Breast epithelium (tissue), 4 donors: Measurements from ENCODE around the gene TMEM30B. TPM values are rescaled to one million over a fixed set of nuclear protein-coding genes. Genes with fewer than 3 reads are reported as not detected.

Source experiments
- DNase-seq, 2 donors: peaks; one replicate each; pipeline ENCODE4 v3.0.0-alpha.2; 2019; ENCODE audit warnings: low spot score in 2 of 2
- H3K27ac ChIP-seq, 2 donors: fragments of 200-600 bp; sonication (generic) in 1 of 2; one replicate each; pipeline ENCODE4 v1.5.1; 2016 to 2019; ENCODE audit warnings: mild to moderate bottlenecking in 1 of 2
- H3K27me3 ChIP-seq, 2 donors: fragments of 200-600 bp; sonication (generic) in 1 of 2; one replicate each; pipeline versions ENCODE4 v1.5.1 to v1.6.0; 2017 to 2019; ENCODE audit warnings: control low read depth in 1 of 2, mild to moderate bottlenecking in 1 of 2
- H3K36me3 ChIP-seq: fragments of 200-600 bp; one replicate; pipeline ENCODE4 v1.5.1; 2019
- H3K4me1 ChIP-seq, 2 donors: fragments of 200-600 bp; sonication (generic); one replicate each; pipeline ENCODE4 v1.5.1; 2016 to 2019; ENCODE audit warnings: control low read depth in 1 of 2
- H3K4me3 ChIP-seq, 3 donors: fragments of 200-600 bp; sonication (generic); 1 replicate in 2 of 3; 2 replicates in 1 of 3; pipeline ENCODE4 v1.5.1; 2016 to 2019; ENCODE audit warnings: mild to moderate bottlenecking in 3 of 3, moderate library complexity in 2 of 3
- H3K9me3 ChIP-seq, 2 donors: fragments of 200-600 bp; sonication (generic) in 1 of 2; one replicate each; pipeline ENCODE4 v1.5.1; 2016 to 2019; ENCODE audit warnings: control low read depth in 1 of 2
- CTCF ChIP-seq, 3 donors: fragments of 450-650 bp; IDR thresholded peaks; one replicate each; pipeline ENCODE4 v1.5.1; 2016 to 2017; ENCODE audit warnings: antibody characterized with exemption in 3 of 3, mild to moderate bottlenecking in 3 of 3, moderate library complexity in 3 of 3
- POLR2A ChIP-seq: fragments of 450-650 bp; IDR thresholded peaks from one replicate; pipeline ENCODE4 v1.6.1; 2016; ENCODE audit warnings: antibody characterized with exemption, mild to moderate bottlenecking, moderate library complexity
- POLR2AphosphoS5 ChIP-seq, 3 donors: sonication (generic); formaldehyde crosslinking; IDR thresholded peaks; one replicate each; pipeline ENCODE4 v1.6.1; 2017; ENCODE audit warnings: antibody characterized with exemption in 3 of 3
- intact Hi-C: fragments of 100-400 bp; cut with DNase I; formaldehyde crosslinking; loops from one replicate; pipeline ENCODE4 v1.15.1; 2023; ENCODE audit warnings: low total_unique reads
- total RNA-seq, 3 donors: library from RNA; depleted of rRNA; stranded (reverse); fragments of >200 nt; gene quantifications; one replicate each; pipeline ENCODE4 v1.1.0, GENCODE V29; 2016

TMEM30B gene
- total RNA-seq, 3 donors from 2014 or later, result 5.0 to 36.7 (median 20.0) TPM

- Histone ChIP-seq H3K4me1 (no peaks in the 10 kb centered on the region), H3K36me3 (no peaks in the 10 kb centered on the region), H3K27ac (no peak overlapping the region), H3K27me3 (no peaks in the 10 kb centered on the region), H3K4me3 (no peak overlapping the region), H3K9me3 (no peaks in the 10 kb centered on the region)
- no peak for TF ChIP-seq POLR2AphosphoS5 (IDR thresholded peaks at IDR 0.05)
- no peak for TF ChIP-seq CTCF (IDR thresholded peaks at IDR 0.05)
- TF ChIP-seq POLR2A, result no peak
- intact Hi-C loops, result no loop called here
- no peak for DNase-seq
Observed at GRCh38 chr14:61271552-61271951, 9.6 kb downstream of the TMEM30B start.

GRCh38 chr14:61270714-61271113, 10.4 kb downstream of the TMEM30B start:
- H3K4me3 ChIP-seq, result no peak overlapping the region
- H3K4me1 ChIP-seq, result no peaks in the 10 kb centered on the region
- no peak overlapping the region for H3K27ac ChIP-seq
- no peak for DNase-seq
- intact Hi-C loops, result no loop called here
- H3K36me3 ChIP-seq, result no peaks in the 10 kb centered on the region
- no peaks in the 10 kb centered on the region for H3K9me3 ChIP-seq
- H3K27me3 ChIP-seq, result no peaks in the 10 kb centered on the region
- TF ChIP-seq POLR2AphosphoS5 (IDR thresholded peaks at IDR 0.05) (no peak), CTCF (IDR thresholded peaks at IDR 0.05) (no peak), POLR2A (no peak)

- H3K36me3 ChIP-seq, result no peaks in the 10 kb centered on the region
- H3K9me3 ChIP-seq, result no peaks in the 10 kb centered on the region
- peak overlapping the region; percentile 20 to 66 (median 38) for H3K4me3 ChIP-seq
- no peaks in the 10 kb centered on the region for H3K4me1 ChIP-seq
- intact Hi-C loops, result no loop called here
- TF ChIP-seq POLR2AphosphoS5 (IDR thresholded peaks at IDR 0.05), result no peak
- peak; percentile 53 to 86 (median 85) for TF ChIP-seq CTCF (IDR thresholded peaks at IDR 0.05)
- no peaks in the 10 kb centered on the region for H3K27me3 ChIP-seq
- peak; percentile 68 to 71 for DNase-seq
- no peak overlapping the region for H3K27ac ChIP-seq
Observed at GRCh38 chr14:61269321-61270083, 11.6 kb downstream of the TMEM30B start.

GRCh38 chr14:61268812-61269211, 12.3 kb downstream of the TMEM30B start:
- Histone ChIP-seq H3K27me3 (no peaks in the 10 kb centered on the region), H3K4me3 (no peak overlapping the region), H3K36me3 (no peaks in the 10 kb centered on the region), H3K9me3 (no peaks in the 10 kb centered on the region), H3K4me1 (no peaks in the 10 kb centered on the region), H3K27ac (no peak overlapping the region)
- TF ChIP-seq POLR2A (no peak), CTCF (IDR thresholded peaks at IDR 0.05) (no peak), POLR2AphosphoS5 (IDR thresholded peaks at IDR 0.05) (no peak)
- intact Hi-C loops, result no loop called here
- no peak for DNase-seq

- TF ChIP-seq CTCF (IDR thresholded peaks at IDR 0.05) (no peak), POLR2AphosphoS5 (IDR thresholded peaks at IDR 0.05) (no peak), POLR2A (no peak)
- no peak for DNase-seq
- no peaks in the 10 kb centered on the region for H3K9me3 ChIP-seq
- no peaks in the 10 kb centered on the region for H3K4me1 ChIP-seq
- intact Hi-C loops, result no loop called here
- no peaks in the 10 kb centered on the region for H3K36me3 ChIP-seq
- H3K4me3 ChIP-seq, result no peak overlapping the region
- H3K27ac ChIP-seq, result no peak overlapping the region
- no peaks in the 10 kb centered on the region for H3K27me3 ChIP-seq
Observed at GRCh38 chr14:61266891-61267740, 14.0 kb downstream of the TMEM30B start.
